Ovary (tissue), 3 donors: ENCODE results near the gene CPNE1.
"Not testable (repeated sequence)": the region's sequence is repeated elsewhere in the genome, so short reads cannot be mapped to it uniquely, and the experiment has no call there.

ENCODE experiments used
- CTCF ChIP-seq, 3 donors: fragments of 450-650 bp in 2 of 3; fragments of 200-600 bp in 1 of 3; IDR thresholded peaks; one replicate each; pipeline versions ENCODE4 v1.5.1 to v1.8.0; 2016 to 2022; ENCODE audit warnings: antibody characterized with exemption in 3 of 3, mild to moderate bottlenecking in 1 of 3
- EP300 ChIP-seq: sonication (generic); formaldehyde crosslinking; IDR thresholded peaks from one replicate; pipeline ENCODE4 v1.6.1; 2017; ENCODE audit warnings: antibody characterized with exemption
- POLR2A ChIP-seq: fragments of 450-650 bp; IDR thresholded peaks from one replicate; pipeline ENCODE4 v1.6.1; 2017; ENCODE audit warnings: antibody characterized with exemption, mild to moderate bottlenecking, moderate library complexity
- donor health status: DM: no; HTN: no; CAD: no.

DNA sequence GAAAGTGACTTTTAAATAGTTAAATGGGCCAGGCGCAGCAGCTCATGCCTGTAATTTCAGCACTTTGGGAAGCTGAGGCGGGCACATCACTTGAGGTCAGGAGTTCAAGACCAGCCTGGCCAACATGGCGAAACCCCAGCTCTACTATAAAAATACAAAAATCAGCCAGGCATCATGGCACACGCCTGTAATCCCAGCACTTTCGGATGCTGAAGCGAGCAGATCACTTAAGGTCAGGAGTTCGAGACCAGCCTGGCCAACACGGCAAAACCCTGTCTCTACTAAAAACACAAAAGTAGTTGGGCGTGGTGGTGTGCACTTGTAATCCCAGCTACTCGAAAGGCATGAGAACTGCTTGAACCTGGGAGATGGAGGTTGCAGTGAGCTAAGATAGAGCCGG lies 41.2 kb upstream of the CPNE1 start:
- TF ChIP-seq CTCF (IDR thresholded peaks at IDR 0.05); POLR2A; EP300: not testable (repeated sequence)
